Body of pancreas (tissue), 4 donors: Measurements from ENCODE around the gene UPF3B. TPM values are rescaled to one million over a fixed set of nuclear protein-coding genes. Genes with fewer than 3 reads are reported as not detected.

Source experiments
- ATAC-seq: fragments of 150-250 bp; one replicate; pipeline ENCODE4 v1.9.1; 2016
- DNase-seq, 4 donors: peaks; one replicate each; pipeline ENCODE4 v3.0.0-alpha.2; 2019
- H3K27ac ChIP-seq, 4 donors: fragments of 200-600 bp; sonication (generic); 1 replicate in 3 of 4; 2 replicates in 1 of 4; pipeline versions ENCODE4 v1.5.1 to v1.6.1; 2016 to 2019; ENCODE audit warnings: mild to moderate bottlenecking in 1 of 4, mixed read lengths in 1 of 4, moderate library complexity in 1 of 4
- H3K27me3 ChIP-seq, 2 donors: fragments of 200-600 bp; sonication (generic); one replicate each; pipeline ENCODE4 v1.6.0; 2016; ENCODE audit warnings: mild to moderate bottlenecking in 1 of 2
- H3K36me3 ChIP-seq, 2 donors: fragments of 200-600 bp; sonication (generic); replicated peaks in 1 of 2; 2 replicates each; pipeline ENCODE4 v1.5.1; 2016; ENCODE audit warnings: low read depth in 2 of 2; ENCODE audit not compliant: insufficient read depth in 1 of 2
- H3K4me1 ChIP-seq: fragments of 200-600 bp; sonication (generic); one replicate; pipeline ENCODE4 v1.6.0; 2016
- H3K4me3 ChIP-seq, 2 donors: fragments of 200-600 bp; sonication (generic); 1 replicate in 1 of 2; 2 replicates in 1 of 2; pipeline ENCODE4 v1.5.1; 2016 to 2019
- H3K9me3 ChIP-seq, 3 donors: fragments of 200-600 bp; sonication (generic); 1 replicate in 2 of 3; 2 replicates in 1 of 3; pipeline ENCODE4 v1.5.1; 2016
- POLR2A ChIP-seq, 3 donors: fragments of 450-650 bp; IDR thresholded peaks; one replicate each; pipeline ENCODE4 v1.6.1; 2016; ENCODE audit warnings: antibody characterized with exemption in 3 of 3, mild to moderate bottlenecking in 2 of 3
- WGBS, 2 donors: methylation state at CpG; one replicate each; pipeline ENCODE4 v1.1.5; 2017; 5-methylcytosine and 5-hydroxymethylcytosine counted together
- intact Hi-C: fragments of 100-400 bp; cut with DNase I; formaldehyde crosslinking; loops from one replicate; pipeline ENCODE4 v1.15.1; 2023
- total RNA-seq, 2 donors: library from RNA; depleted of rRNA; stranded (reverse); fragments of >200 nt; gene quantifications; one replicate each; pipeline ENCODE4 v1.1.0, GENCODE V29; 2016
- TF ChIP-seq, protein P1 (sequence below), 7 experiments: fragments of 450-650 bp in 4 of 7; fragments of 200-600 bp in 3 of 7; sonication (generic) in 3 of 7; IDR thresholded peaks; one replicate each; pipeline ENCODE4 v1.5.1; 2016 to 2019; ENCODE audit warnings: antibody characterized with exemption in 7 of 7

Gene UPF3B
- total RNA-seq, 2 donors from 2014 or later = 2.6 to 4.2 TPM

DNA sequence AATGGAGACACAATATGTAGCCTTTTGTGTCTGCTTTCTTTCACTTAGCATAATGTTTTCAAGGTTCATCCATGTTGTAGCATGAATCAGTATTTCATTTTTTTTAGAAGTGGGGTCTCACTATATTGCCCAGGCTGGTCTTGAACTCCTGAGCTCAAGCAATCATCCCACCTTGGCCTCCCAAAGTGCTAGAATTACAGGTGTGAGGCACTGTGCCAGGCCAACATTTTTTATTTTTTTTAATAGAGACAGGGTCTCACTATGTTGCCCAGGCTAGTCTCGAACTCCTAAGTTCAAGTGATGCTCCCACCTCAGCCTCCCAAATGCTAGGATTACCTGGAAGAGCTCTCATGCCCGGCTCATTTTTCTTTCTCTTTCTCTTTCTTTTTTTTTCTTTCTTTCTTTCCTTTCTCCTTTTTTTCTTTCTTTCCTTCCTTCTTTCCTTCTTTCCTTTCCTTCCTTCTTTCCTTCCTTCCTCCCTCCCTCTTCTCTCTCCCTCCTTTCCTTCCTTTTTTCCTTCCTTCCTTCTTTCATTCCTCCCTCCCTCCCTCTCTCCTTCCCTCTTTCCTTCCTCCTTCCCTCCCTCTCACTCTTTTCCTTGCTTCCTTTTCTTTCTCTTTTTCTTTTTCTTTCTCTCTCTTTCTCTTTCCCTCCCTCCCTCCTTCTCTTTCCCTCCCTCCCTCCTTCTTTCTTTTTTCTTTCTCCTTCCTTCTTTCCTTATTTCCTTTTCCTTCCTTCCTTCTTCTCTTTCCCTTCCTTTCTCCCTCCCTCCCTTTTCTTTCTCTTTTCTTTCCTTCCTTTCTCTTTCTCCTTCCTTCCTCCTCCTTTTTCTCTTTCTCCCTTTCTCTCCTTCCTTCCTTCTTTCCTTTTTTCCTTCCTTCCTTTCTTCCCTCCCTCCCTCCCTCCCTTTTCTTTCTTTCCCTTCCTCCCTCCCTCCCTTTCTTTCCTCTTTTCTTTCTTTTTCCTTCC is 51.2 kb downstream of the UPF3B start:
- no peaks in the 10 kb centered on the region for H3K9me3 ChIP-seq
- WGBS, 2 donors = 94 to 100% methylated on average over 1 to 2 of the region's 2 CpGs
- no peak overlapping the region for H3K27ac ChIP-seq
- no peak for DNase-seq
- ATAC-seq = no peak
- no peaks in the 10 kb centered on the region for H3K27me3 ChIP-seq
- H3K4me1 ChIP-seq = no peaks in the 10 kb centered on the region
- intact Hi-C loops = no loop called here
- no peak for TF ChIP-seq POLR2A (IDR thresholded peaks at IDR 0.05)
- TF ChIP-seq, protein P1, sequence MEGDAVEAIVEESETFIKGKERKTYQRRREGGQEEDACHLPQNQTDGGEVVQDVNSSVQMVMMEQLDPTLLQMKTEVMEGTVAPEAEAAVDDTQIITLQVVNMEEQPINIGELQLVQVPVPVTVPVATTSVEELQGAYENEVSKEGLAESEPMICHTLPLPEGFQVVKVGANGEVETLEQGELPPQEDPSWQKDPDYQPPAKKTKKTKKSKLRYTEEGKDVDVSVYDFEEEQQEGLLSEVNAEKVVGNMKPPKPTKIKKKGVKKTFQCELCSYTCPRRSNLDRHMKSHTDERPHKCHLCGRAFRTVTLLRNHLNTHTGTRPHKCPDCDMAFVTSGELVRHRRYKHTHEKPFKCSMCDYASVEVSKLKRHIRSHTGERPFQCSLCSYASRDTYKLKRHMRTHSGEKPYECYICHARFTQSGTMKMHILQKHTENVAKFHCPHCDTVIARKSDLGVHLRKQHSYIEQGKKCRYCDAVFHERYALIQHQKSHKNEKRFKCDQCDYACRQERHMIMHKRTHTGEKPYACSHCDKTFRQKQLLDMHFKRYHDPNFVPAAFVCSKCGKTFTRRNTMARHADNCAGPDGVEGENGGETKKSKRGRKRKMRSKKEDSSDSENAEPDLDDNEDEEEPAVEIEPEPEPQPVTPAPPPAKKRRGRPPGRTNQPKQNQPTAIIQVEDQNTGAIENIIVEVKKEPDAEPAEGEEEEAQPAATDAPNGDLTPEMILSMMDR (IDR thresholded peaks at IDR 0.05) = no peak
- no peak overlapping the region for H3K4me3 ChIP-seq
- H3K36me3 ChIP-seq = no peaks in the 10 kb centered on the region

DNA sequence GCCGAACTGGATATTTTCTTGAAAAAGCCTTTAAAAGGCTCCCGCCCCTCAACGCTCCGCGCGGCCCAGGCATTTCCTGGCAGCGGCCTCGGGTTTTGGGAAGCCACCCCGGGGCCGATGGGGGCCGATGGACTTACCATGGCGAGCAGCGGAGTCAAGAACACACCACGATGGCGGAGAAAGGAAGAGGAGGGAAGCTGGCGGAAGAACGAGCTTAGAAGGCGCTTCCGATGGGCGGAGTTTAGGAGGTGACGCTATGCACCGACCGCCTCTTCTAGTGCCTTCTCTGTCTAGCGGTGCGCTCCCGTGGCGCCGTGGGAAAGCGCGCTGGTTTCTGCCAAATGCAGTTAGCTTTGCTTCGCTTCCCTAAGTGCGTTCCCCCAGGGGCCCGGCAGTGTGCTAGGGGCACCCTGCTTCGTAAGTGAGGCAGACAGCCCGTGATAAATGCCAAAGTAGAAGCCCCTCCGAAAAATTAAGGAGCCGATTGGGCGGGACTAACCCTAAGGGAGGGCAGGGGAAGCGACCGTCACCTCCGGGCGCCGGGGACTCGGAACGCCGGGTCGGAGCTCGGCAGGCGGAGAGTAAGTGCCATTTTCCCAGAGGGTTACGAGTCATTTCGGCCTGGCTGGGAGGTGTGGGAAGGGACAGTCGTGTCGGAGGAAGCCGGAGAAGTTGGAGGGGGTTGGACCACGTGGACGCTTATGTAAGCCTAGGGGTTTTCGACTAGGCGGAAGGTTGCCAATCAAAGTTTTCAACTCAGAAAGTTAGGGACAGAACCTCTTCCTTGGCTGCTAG is 61.1 kb downstream of the UPF3B start, which contains the start of gene RPL39:
RPL39 (minus strand) TSS at position 194 of the 795 bp plus-strand sequence; CDS start at position 140, 54 bp downstream.
- peaks cover 34% of the 10 kb centered on the region for H3K4me1 ChIP-seq
- no peaks in the 10 kb centered on the region for H3K9me3 ChIP-seq
- intact Hi-C loops = no loop called here
- ATAC-seq (peak; percentile 96), DNase-seq (peak; percentile 83 to 91 (median 86))
- TF ChIP-seq POLR2A (IDR thresholded peaks at IDR 0.05) = peak; percentile 40 to 85 (median 83)
- TF ChIP-seq, protein P1 (IDR thresholded peaks at IDR 0.05) = peak in 1 of 7 experiments; percentile 3
- H3K27ac ChIP-seq = peak within 1 kb of the TSS; percentile 67 to 97 (median 90)
- no peaks in the 10 kb centered on the region for H3K27me3 ChIP-seq
- peak within 1 kb of the TSS in 1 of 2 donors; percentile 56 for H3K4me3 ChIP-seq
- WGBS, 2 donors = 0 to 1% methylated on average over 29 to 45 of the region's 58 CpGs
- no peaks in the 10 kb centered on the region for H3K36me3 ChIP-seq

DNA sequence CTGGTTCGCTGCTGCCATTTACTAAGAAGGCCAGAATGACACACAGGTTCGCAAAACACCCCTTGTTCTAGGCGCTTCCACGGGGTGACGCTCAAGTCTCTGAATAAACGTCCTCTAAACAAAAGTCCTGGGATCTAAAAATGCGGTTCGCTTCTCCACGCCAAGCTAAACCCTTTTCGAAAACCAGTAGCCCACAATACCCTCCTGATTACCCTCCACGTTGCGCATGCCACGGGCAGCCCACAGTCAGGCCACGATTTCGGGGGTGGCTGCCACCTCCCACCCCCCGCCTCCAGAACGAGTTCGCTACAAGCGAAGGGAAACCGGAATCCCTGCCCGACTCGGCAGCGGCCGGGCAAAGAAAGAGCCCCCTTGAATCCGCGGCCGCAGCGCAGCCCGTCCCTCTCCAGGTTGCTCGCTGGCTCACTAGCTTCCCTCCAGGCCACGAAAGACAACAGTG is 61.8 kb downstream of the UPF3B start:
- H3K4me1 ChIP-seq = peaks cover 34% of the 10 kb centered on the region
- no peaks in the 10 kb centered on the region for H3K27me3 ChIP-seq
- WGBS, 2 donors = 0 to 8% methylated on average over 6 to 29 of the region's 31 CpGs
- peak in 3 of 4 donors; percentile 19 to 35 (median 31) for DNase-seq
- no peaks in the 10 kb centered on the region for H3K9me3 ChIP-seq
- intact Hi-C loops = no loop called here
- no peaks in the 10 kb centered on the region for H3K36me3 ChIP-seq
- peak; percentile 45 for ATAC-seq
- peak overlapping the region; percentile 25 to 97 (median 90) for H3K27ac ChIP-seq
- TF ChIP-seq POLR2A (IDR thresholded peaks at IDR 0.05) = no peak
- TF ChIP-seq, protein P1 (IDR thresholded peaks at IDR 0.05) = no peak
- H3K4me3 ChIP-seq = peak overlapping the region in 1 of 2 donors; percentile 56

DNA sequence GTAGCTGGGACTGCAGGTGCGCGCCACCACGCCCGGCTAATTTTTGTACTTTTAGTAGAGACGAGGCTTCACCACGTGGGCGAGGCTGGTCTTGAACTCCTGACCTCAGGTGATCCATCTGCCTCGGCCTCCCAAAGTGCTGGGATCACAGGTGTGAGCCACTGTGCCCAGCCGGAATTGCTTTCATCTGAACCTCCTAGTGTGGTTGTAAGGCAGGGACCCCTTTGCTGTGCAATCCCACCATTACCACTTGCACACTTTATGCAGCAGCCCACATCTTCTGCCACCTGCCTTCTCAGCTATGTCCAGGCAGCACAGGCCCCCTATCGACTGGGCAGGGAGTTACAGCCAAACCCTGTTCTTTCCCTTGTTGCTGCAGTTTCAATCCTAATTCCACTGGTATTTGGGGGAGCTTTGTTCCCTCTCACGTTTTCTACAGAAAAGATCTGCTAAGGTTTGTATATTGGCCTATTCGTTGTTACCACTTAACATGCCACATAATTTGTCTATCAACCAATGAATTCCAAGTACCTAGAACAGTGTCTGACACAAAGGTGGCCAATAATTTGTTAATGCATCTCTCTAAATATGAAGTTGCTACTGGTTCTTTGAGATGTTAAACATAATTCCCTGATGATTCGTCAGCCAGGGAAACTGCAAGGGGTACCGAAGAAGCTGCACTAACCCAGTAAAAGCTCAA is 67.9 kb downstream of the UPF3B start:
- TF ChIP-seq, protein P1 (IDR thresholded peaks at IDR 0.05) = peak in 4 of 7 experiments; percentile 20 to 34 (median 30)
- no peak for TF ChIP-seq POLR2A (IDR thresholded peaks at IDR 0.05)
- H3K36me3 ChIP-seq = no peaks in the 10 kb centered on the region
- intact Hi-C loops = no loop called here
- no peak for ATAC-seq
- H3K4me3 ChIP-seq = no peak overlapping the region
- DNase-seq = peak; percentile 11 to 40 (median 21)
- no peaks in the 10 kb centered on the region for H3K9me3 ChIP-seq
- H3K27me3 ChIP-seq = no peaks in the 10 kb centered on the region
- 74 to 75% methylated on average over 4 to 12 of the region's 14 CpGs for WGBS, 2 donors
- no peak overlapping the region for H3K27ac ChIP-seq
- peaks cover 30% of the 10 kb centered on the region for H3K4me1 ChIP-seq
